IPS-18c (cell line): ENCODE results near the gene PIK3R3.
"Not testable (repeated sequence)": the region's sequence is repeated elsewhere in the genome, so short reads cannot be mapped to it uniquely, and the experiment has no call there.

Experiments used
- H3K4me3 ChIP-seq: 2 replicates; pipeline ENCODE4 v1.7.0; 2013; ENCODE audit warnings: low read depth, mild to moderate bottlenecking, low read length, moderate library complexity; ENCODE audit not compliant: insufficient read depth
- H3K9me3 ChIP-seq: one replicate; pipeline ENCODE4 v1.6.1; 2013; ENCODE audit warnings: mild to moderate bottlenecking, low read length, moderate library complexity; ENCODE audit not compliant: control insufficient read depth, insufficient read depth

PIK3R3 gene

DNA sequence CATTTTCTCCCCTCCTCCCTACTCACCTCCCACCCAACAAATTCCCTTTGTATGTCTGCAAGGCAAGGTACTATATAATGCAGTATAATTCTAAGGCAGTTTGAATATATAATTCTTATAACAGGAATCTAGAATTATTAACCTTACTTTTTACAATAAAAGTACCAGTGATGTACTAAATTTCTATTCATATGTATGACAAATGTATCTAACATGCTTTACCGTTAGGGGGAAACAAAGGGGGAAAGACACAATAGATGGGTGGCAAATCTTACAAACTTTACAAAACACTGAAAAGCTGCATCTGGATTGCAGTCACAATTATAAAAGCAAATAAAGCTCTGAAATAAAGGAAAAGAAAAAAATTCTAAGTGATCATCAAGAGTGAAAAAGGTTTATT lies 2.3 kb downstream of the PIK3R3 start:
- no peaks in the 10 kb centered on the region for H3K9me3 ChIP-seq
- H3K4me3 ChIP-seq: no peak overlapping the region

DNA sequence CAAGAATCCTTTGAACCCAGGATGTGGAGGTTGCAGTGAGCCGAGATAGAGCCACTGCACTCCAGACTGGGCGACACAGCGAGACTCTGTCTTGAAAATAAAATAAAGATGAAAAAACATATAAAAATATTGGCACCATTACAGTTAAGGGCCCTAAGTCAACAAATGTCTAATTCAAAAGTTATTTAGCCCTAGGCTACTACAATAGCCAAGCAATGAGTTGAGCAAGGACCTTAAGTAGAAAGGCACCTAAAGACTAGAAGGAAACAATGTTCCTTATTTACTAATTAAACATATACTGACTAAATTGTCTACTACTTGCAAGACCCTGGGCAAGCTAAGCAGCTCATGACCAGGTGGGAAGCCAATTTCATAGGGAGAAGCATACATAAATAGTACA lies 4.1 kb downstream of the PIK3R3 start:
- Histone ChIP-seq H3K9me3 (no peaks in the 10 kb centered on the region), H3K4me3 (no peak overlapping the region)

GRCh38 chr1:46118856-46119255 lies 13.6 kb downstream of the PIK3R3 start:
- no peak overlapping the region for H3K4me3 ChIP-seq
- no peaks in the 10 kb centered on the region for H3K9me3 ChIP-seq

GRCh38 chr1:46117810-46118494 lies 14.5 kb downstream of the PIK3R3 start:
- H3K9me3 ChIP-seq: no peaks in the 10 kb centered on the region
- H3K4me3 ChIP-seq: no peak overlapping the region

DNA sequence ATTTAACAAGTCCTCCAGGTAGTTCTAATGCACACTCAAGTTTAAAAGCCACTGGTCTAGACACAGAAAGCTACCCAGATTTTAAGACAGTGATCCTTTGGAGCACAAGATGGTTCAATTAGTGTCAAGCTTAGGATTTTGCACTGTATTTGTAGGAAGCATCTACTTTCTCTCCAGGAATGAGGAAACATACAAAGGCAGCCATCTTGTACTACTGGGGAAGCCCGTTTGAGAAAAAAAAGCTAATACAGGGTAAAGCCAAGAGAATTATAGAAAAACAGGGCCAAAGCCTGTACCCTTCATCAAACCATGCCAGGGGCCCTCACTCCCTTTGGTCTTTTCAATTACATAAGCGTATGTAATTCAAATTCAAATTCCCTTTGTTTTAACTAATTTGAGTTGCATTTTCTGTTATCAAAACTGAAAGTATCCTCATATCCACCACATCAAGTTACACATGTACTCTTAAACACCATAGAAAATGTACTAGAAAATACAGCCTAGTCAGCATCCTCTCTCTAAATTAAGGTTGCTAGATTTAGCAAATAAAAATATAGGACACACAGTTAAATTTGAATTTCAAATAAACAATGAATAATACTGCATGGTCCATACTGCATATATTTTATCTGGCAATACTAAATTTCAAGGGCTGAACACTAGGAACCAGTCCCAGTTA lies 17.4 kb downstream of the PIK3R3 start:
- H3K4me3 ChIP-seq: no peak overlapping the region
- H3K9me3 ChIP-seq: no peaks in the 10 kb centered on the region

DNA sequence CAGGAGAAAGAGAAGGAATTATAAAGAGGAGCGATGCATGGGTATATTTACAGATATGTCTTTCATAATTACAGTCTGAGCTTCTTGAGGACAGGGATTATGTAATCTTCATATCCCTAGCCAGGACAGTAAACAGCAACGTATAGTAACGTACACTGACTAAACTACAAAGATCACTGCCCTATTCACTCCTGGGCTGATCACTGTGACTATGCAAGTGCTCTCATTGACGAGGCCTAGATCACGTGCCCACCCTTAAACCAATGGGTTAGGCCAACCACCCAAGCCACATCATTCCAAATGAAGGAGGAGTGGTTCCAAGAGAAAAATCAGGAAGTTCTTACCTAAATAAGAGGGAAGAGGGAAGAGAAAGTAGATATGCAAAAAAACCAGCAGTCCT lies 18.5 kb downstream of the PIK3R3 start:
- H3K4me3 ChIP-seq: no peak overlapping the region
- H3K9me3 ChIP-seq: no peaks in the 10 kb centered on the region

- no peak overlapping the region for H3K4me3 ChIP-seq
- H3K9me3 ChIP-seq: no peaks in the 10 kb centered on the region
These were observed 20.3 kb downstream of the PIK3R3 start for GRCh38 chr1:46112108-46112507.

DNA sequence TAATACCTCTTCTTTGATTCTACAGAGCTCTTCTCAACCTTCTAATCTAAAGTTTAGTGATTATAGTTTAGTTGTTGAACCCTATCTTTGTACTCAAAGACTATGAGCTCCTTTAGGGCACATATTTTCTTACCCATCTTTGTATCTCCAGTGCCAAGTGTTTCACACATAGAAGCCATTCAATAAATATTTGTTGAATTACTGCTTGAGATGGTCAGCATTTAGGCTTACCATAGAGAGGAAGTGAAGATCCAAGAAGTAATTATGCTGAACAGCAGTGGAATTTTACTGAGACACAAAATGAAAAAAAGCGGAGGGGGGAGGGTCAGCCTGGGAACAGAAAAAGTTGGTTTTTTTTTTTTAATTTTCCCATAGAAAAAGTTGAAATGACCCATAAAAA lies 21.9 kb downstream of the PIK3R3 start:
- H3K4me3 ChIP-seq: no peak overlapping the region
- no peaks in the 10 kb centered on the region for H3K9me3 ChIP-seq

- H3K9me3 ChIP-seq: no peaks in the 10 kb centered on the region
These were observed 29.5 kb downstream of the PIK3R3 start for GRCh38 chr1:46102769-46103476.

DNA sequence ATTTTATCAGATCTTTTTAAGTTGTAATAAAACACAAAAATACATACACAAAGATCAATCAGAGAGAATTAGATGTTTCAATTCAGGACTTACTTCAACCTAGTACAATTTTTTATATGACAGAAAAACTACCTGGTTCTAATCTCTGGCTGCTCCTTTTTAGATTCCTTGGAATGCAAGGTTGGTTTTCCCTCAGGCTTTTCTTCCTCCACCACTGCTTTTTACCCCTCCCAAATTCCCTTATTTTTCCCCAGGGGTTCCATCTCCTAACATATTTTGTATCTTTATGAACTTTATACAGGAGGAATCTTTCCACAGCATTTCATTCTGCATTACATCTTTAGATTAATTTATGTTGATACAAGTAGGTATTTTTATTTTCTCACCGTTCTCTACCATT lies 33.2 kb downstream of the PIK3R3 start:
- H3K9me3 ChIP-seq: peaks cover 2% of the 10 kb centered on the region

More at GRCh38 chr1:46102769-46103476, 29.5 kb downstream of the PIK3R3 start:
- H3K4me3 ChIP-seq: no peak overlapping the region

DNA sequence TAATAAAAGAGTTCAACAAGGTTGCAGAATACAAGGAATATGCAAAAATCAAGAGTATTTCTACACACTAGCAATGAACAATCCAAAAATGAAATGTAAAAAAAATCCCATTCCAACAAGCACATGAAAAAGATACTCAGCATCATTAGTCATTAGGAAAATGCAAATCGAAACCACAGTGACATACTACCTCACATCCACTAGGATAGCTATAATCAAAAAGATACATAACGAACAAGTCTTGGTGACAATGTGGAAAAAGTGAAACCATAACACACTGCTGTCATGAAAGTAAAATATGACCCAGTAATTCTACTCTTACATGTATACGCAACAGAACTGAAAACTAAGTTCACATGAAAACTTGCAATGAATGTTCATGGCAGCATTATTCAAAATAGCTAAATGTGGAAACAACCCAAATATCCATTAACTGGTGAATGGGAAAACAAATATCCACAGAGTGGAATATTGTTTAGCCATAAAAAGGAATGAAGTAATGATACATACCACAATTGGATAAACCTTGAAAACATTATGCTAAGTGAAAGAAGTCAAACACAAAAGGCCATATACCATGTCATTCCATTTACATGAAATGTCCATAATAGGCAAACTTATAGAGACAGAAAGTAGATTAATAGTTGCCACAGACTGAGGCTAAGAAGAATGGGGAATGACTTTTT lies 34.3 kb downstream of the PIK3R3 start:
- peaks cover 2% of the 10 kb centered on the region for H3K9me3 ChIP-seq
- H3K4me3 ChIP-seq: no peak overlapping the region

More for the DNA sequence above, 33.2 kb downstream of the PIK3R3 start:
- H3K4me3 ChIP-seq: no peak overlapping the region

DNA sequence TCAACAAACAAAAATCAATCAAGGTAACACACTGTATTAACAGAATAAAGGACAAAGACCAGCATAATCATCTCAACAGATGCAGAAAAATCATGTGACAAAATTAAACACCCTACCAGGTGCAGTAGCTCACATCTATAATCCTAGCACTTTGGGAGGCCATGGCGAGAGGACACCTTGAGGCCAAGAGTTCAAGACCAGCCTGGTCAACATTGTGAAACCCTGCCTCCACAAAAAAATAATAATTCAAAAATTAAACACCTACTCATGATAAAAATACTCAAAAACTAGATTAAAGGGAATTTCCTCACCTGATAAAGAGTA lies 35.3 kb downstream of the PIK3R3 start:
- peaks cover 2% of the 10 kb centered on the region for H3K9me3 ChIP-seq
- no peak overlapping the region for H3K4me3 ChIP-seq

GRCh38 chr1:46096269-46097148 lies 35.9 kb downstream of the PIK3R3 start:
- H3K9me3 ChIP-seq: peaks cover 2% of the 10 kb centered on the region
- H3K4me3 ChIP-seq: no peak overlapping the region

GRCh38 chr1:46095110-46095509 lies 37.3 kb downstream of the PIK3R3 start:
- H3K4me3 ChIP-seq, H3K9me3 ChIP-seq: not testable (repeated sequence)

DNA sequence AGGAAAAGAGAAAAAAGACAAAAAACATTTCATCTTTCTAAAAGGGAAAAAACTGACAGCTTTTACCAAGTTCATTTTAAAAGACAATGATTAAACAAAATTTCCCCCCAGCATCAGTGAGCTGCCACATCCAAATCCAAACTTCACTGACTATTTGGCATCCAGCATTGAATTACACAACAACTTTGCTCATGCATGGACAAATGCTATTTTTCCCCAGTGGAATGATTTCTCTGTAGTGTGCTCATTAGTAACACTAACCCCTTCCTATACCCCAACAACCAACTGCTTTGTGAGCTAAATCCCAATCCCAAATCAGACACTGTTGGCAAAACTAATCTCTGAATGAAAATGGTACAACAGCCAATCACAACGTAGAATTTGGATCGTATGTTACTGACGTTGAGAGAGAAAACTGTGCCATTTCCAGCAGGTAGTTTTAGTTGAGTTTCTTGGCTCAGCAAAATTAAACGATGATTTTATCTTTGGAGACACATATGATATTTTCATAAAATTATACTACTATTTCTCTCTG lies 37.9 kb downstream of the PIK3R3 start:
- peaks cover 2% of the 10 kb centered on the region for H3K9me3 ChIP-seq
- H3K4me3 ChIP-seq: no peak overlapping the region

GRCh38 chr1:46093832-46094231 lies 38.6 kb downstream of the PIK3R3 start:
- H3K9me3 ChIP-seq, H3K4me3 ChIP-seq: not testable (repeated sequence)

- Histone ChIP-seq H3K4me3 (no peak overlapping the region), H3K9me3 (no peaks in the 10 kb centered on the region)
These were observed 44.5 kb downstream of the PIK3R3 start for GRCh38 chr1:46087891-46088290.
